Kidney tubule cell (primary cell): ENCODE measurements around the gene LRP3.

Source experiments
- DNase-seq: peaks from one replicate; pipeline ENCODE4 v3.0.0-alpha.2; 2018; ENCODE audit warnings: low spot score

Gene LRP3

GRCh38 chr19:33255781-33256180, 61.7 kb downstream of the LRP3 start:
- DNase-seq = no peak

- DNase-seq = no peak
Measured at GRCh38 chr19:33256261-33256660, 62.1 kb downstream of the LRP3 start.

- DNase-seq = no peak
Measured at GRCh38 chr19:33257828-33258227, 63.7 kb downstream of the LRP3 start.
